Mesenchymal stem cell (in vitro differentiated cells and primary cell): ENCODE measurements around the gene TEKT3.

Experiments
- DNase-seq: peaks from one replicate; pipeline ENCODE4 v3.0.0-alpha.2; 2013
- H2AFZ ChIP-seq: one replicate; pipeline ENCODE4 v1.6.1; 2013; ENCODE audit warnings: low read depth, mild to moderate bottlenecking, control low read depth, inconsistent platforms, low read length, moderate library complexity
- H2AK5ac ChIP-seq: 2 replicates; pipeline ENCODE4 v1.6.1; 2013; ENCODE audit warnings: low read length, moderate library complexity, mild to moderate bottlenecking, inconsistent platforms; ENCODE audit not compliant: severe bottlenecking
- H2BK120ac ChIP-seq: one replicate; pipeline ENCODE4 v1.6.1; 2013; ENCODE audit warnings: low read depth, mild to moderate bottlenecking, inconsistent platforms, low read length, moderate library complexity
- H2BK12ac ChIP-seq, 2 experiments: one replicate each; pipeline ENCODE4 v1.6.1; 2013; ENCODE audit warnings: inconsistent platforms in 2 of 2, low read length in 2 of 2, mild to moderate bottlenecking in 2 of 2, moderate library complexity in 2 of 2, control low read depth in 1 of 2
- H2BK15ac ChIP-seq: one replicate; pipeline ENCODE4 v1.6.1; 2013; ENCODE audit warnings: mild to moderate bottlenecking, low read depth, inconsistent platforms; ENCODE audit not compliant: poor library complexity, severe bottlenecking
- H2BK5ac ChIP-seq: 2 replicates; pipeline ENCODE4 v1.6.1; 2013; ENCODE audit warnings: low read depth, mild to moderate bottlenecking, low read length, control low read depth, inconsistent platforms; ENCODE audit not compliant: poor library complexity, severe bottlenecking
- H3K14ac ChIP-seq, 2 experiments: one replicate each; pipeline ENCODE4 v1.6.1; 2013; ENCODE audit warnings: inconsistent platforms in 2 of 2, low read length in 2 of 2, control low read depth in 1 of 2, mild to moderate bottlenecking in 1 of 2, moderate library complexity in 1 of 2
- H3K18ac ChIP-seq, 2 experiments: one replicate each; pipeline ENCODE4 v1.6.1; 2013; ENCODE audit warnings: inconsistent platforms in 2 of 2, low read length in 2 of 2, control low read depth in 1 of 2, low read depth in 1 of 2, mild to moderate bottlenecking in 1 of 2
- H3K23ac ChIP-seq, 2 experiments: one replicate each; pipeline ENCODE4 v1.6.1; 2013; ENCODE audit warnings: inconsistent platforms in 2 of 2, low read length in 2 of 2, mild to moderate bottlenecking in 2 of 2, moderate library complexity in 2 of 2, control low read depth in 1 of 2
- H3K27ac ChIP-seq: 2 replicates; pipeline ENCODE4 v1.5.1; 2013; ENCODE audit warnings: mild to moderate bottlenecking, moderate library complexity, low read length, control low read depth, inconsistent platforms; ENCODE audit not compliant: poor library complexity, severe bottlenecking
- H3K27me3 ChIP-seq, 2 experiments: 2 replicates each; pipeline versions ENCODE4 v1.6.1 to v1.7.0; 2013; ENCODE audit warnings: low read length in 2 of 2, mild to moderate bottlenecking in 2 of 2, moderate library complexity in 2 of 2, control low read depth in 1 of 2, inconsistent platforms in 1 of 2; ENCODE audit not compliant: control insufficient read depth in 1 of 2, insufficient read depth in 1 of 2
- H3K36me3 ChIP-seq, 2 experiments: 2 replicates each; pipeline versions ENCODE4 v1.6.1 to v1.7.0; 2013; ENCODE audit warnings: low read length in 2 of 2, control low read depth in 1 of 2, inconsistent platforms in 1 of 2, low read depth in 1 of 2, mild to moderate bottlenecking in 1 of 2; ENCODE audit not compliant: insufficient read depth in 2 of 2, control insufficient read depth in 1 of 2
- H3K4ac ChIP-seq, 2 experiments: one replicate each; pipeline ENCODE4 v1.6.1; 2013; ENCODE audit warnings: inconsistent platforms in 2 of 2, low read length in 2 of 2, mild to moderate bottlenecking in 2 of 2, moderate library complexity in 2 of 2, control low read depth in 1 of 2, low read depth in 1 of 2
- H3K4me1 ChIP-seq: 2 replicates; pipeline ENCODE4 v1.6.1; 2013; ENCODE audit warnings: low read depth, low read length, control low read depth; ENCODE audit not compliant: control insufficient read depth, insufficient read depth
- H3K4me2 ChIP-seq: 2 replicates; pipeline ENCODE4 v1.6.1; 2013; ENCODE audit warnings: low read length, mild to moderate bottlenecking, inconsistent platforms; ENCODE audit not compliant: poor library complexity, severe bottlenecking
- H3K4me3 ChIP-seq, 2 experiments: 2 replicates each; pipeline versions ENCODE4 v1.5.1 to v1.7.0; 2013; ENCODE audit warnings: low read length in 2 of 2, mild to moderate bottlenecking in 2 of 2, control low read depth in 1 of 2, low read depth in 1 of 2; ENCODE audit not compliant: insufficient read depth in 1 of 2
- H3K79me1 ChIP-seq: replicated peaks from 2 replicates; pipeline ENCODE4 v1.6.1; 2013; ENCODE audit warnings: mild to moderate bottlenecking, control low read depth, low read length, inconsistent platforms; ENCODE audit not compliant: poor library complexity, severe bottlenecking
- H3K9ac ChIP-seq: 2 replicates; pipeline ENCODE4 v1.7.0; 2013; ENCODE audit warnings: mild to moderate bottlenecking, low read length, moderate library complexity
- H3K9me3 ChIP-seq: 2 replicates; pipeline ENCODE4 v1.7.0; 2013; ENCODE audit warnings: mild to moderate bottlenecking, low read length; ENCODE audit not compliant: control insufficient read depth
- H4K8ac ChIP-seq: one replicate; pipeline ENCODE4 v1.6.1; 2013; ENCODE audit warnings: inconsistent platforms, mild to moderate bottlenecking, low read length, moderate library complexity
- H4K91ac ChIP-seq: one replicate; pipeline ENCODE4 v1.6.1; 2013; ENCODE audit warnings: mild to moderate bottlenecking, low read length, inconsistent platforms
- WGBS: methylation state at CpG from one replicate; pipeline ENCODE4 v1.1.7; 2013; ENCODE audit warnings: mixed read lengths; 5-methylcytosine and 5-hydroxymethylcytosine counted together

TEKT3 gene

DNA sequence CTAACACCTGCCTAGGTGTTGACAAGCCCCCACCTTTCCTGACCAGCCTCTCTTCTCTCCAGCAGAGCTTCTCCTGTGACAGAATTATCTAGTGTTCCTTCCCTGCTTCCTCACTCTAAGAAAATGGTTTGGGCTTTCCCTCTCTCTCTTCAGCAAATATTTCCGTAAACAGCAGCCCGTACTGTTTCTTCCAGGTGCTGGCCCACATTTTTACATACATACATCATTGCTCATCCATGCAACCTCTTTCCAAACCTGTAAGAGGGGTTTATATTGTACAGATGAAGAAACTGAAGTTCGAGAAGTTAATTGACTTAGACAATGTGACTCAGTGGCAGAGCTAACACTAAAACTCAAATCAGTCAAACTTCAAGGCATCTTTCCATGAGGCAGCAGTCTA, 569 bp upstream of the TEKT3 start:
- H3K36me3 ChIP-seq = no peaks in the 10 kb centered on the region
- H3K27me3 ChIP-seq = peaks cover 0 to 7% of the 10 kb centered on the region in 2 experiments
- peak overlapping the region; percentile 47 for H3K9ac ChIP-seq
- WGBS = 100% methylated on average over 1 of the region's 3 CpGs
- no peak overlapping the region for H3K14ac ChIP-seq
- no peak for DNase-seq
- H3K27ac ChIP-seq = no peak overlapping the region
- no peak overlapping the region for H2AK5ac ChIP-seq
- no peaks in the 10 kb centered on the region for H3K79me1 ChIP-seq
- H3K4me1 ChIP-seq = peaks cover 10% of the 10 kb centered on the region
- H3K4me2 ChIP-seq = peak overlapping the region; percentile 99
- no peak overlapping the region for H4K8ac ChIP-seq
- H2BK15ac ChIP-seq = no peak overlapping the region
- H3K18ac ChIP-seq = no peak overlapping the region
- H3K9me3 ChIP-seq = no peaks in the 10 kb centered on the region
- H2AFZ ChIP-seq = no peak overlapping the region
- H3K4ac ChIP-seq = no peak overlapping the region
- H4K91ac ChIP-seq = no peak overlapping the region
- no peak overlapping the region for H2BK5ac ChIP-seq
- H3K4me3 ChIP-seq = peak overlapping the region in 1 of 2 experiments; percentile 83
- H2BK12ac ChIP-seq = peak overlapping the region in 1 of 2 experiments; percentile 24
- H3K23ac ChIP-seq = no peak overlapping the region
- H2BK120ac ChIP-seq = no peak overlapping the region

GRCh38 chr17:15340966-15341365, 431 bp downstream of the TEKT3 start:
- Histone ChIP-seq H2AK5ac (no peak overlapping the region), H3K14ac (no peak overlapping the region), H3K4me3 (peak overlapping the region; percentile 57 to 83), H3K9ac (peak overlapping the region; percentile 72), H3K4me2 (peak overlapping the region; percentile 99), H3K23ac (no peak overlapping the region), H2BK15ac (no peak overlapping the region), H2BK5ac (no peak overlapping the region), H3K18ac (no peak overlapping the region), H3K9me3 (no peaks in the 10 kb centered on the region), H2BK12ac (no peak overlapping the region), H4K91ac (no peak overlapping the region), H3K27me3 (peaks cover 0 to 7% of the 10 kb centered on the region in 2 experiments), H3K4me1 (peaks cover 10% of the 10 kb centered on the region), H2AFZ (peak overlapping the region; percentile 32), H2BK120ac (no peak overlapping the region), H3K4ac (peak overlapping the region in 1 of 2 experiments; percentile 43), H3K79me1 (no peaks in the 10 kb centered on the region), H4K8ac (no peak overlapping the region), H3K27ac (no peak overlapping the region), H3K36me3 (no peaks in the 10 kb centered on the region)
- DNase-seq = no peak
- WGBS = 5% methylated on average over 19 of the region's 19 CpGs

DNA sequence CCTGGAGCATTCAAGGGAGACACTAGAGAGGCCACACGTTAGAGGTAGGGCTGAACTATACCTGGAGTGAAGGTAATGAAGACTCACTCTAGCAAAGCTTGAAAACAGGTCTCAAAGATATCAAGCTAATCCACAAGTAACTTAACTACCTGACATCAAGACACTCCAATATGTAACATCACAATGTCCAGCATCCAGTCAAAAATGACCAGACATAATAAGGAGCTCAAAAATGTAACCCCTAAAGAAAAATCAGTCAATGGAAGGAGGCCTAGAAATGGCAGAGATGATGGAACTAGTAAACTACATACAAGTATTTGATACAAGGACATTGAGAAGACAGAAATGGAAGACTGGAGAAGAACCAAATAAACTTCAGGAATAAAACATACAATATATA, 6.0 kb downstream of the TEKT3 start:
- Histone ChIP-seq H2BK12ac (no peak overlapping the region), H3K36me3 (no peaks in the 10 kb centered on the region), H3K14ac (no peak overlapping the region), H3K79me1 (no peaks in the 10 kb centered on the region), H2AFZ (no peak overlapping the region), H2BK120ac (no peak overlapping the region), H3K23ac (no peak overlapping the region), H3K9ac (no peak overlapping the region), H4K8ac (no peak overlapping the region), H3K4me2 (no peak overlapping the region), H3K27me3 (no peaks in the 10 kb centered on the region), H2AK5ac (no peak overlapping the region), H2BK15ac (no peak overlapping the region), H3K4ac (no peak overlapping the region), H4K91ac (no peak overlapping the region), H3K9me3 (peaks cover 12% of the 10 kb centered on the region), H3K4me3 (no peak overlapping the region), H2BK5ac (no peak overlapping the region), H3K4me1 (no peaks in the 10 kb centered on the region), H3K18ac (no peak overlapping the region), H3K27ac (no peak overlapping the region)
- 56% methylated on average over 1 of the region's 1 CpG for WGBS
- no peak for DNase-seq

DNA sequence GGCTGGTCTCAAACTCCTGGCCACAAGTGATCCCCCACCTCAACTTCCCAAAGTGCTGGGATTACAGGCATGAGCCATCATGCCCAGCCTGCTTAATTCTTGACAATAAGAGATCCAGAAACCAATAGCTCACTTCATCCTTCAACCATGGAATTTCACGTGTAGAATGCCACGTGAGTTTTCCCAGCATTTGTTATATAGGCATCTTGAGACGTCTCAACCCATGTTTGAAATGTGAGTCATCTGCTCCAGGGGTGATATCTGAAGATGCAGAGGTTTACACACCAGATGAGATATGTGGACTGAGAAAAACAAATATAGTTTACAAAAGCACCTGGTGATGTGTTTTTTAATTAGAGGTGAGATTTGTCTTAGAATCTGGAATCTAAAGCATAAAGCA, 7.1 kb downstream of the TEKT3 start:
- H2BK5ac ChIP-seq = no peak overlapping the region
- H3K14ac ChIP-seq = no peak overlapping the region
- H3K4me3 ChIP-seq = no peak overlapping the region
- no peaks in the 10 kb centered on the region for H3K4me1 ChIP-seq
- no peaks in the 10 kb centered on the region for H3K36me3 ChIP-seq
- H3K23ac ChIP-seq = no peak overlapping the region
- peaks cover 12% of the 10 kb centered on the region for H3K9me3 ChIP-seq
- H3K79me1 ChIP-seq = no peaks in the 10 kb centered on the region
- no peak overlapping the region for H2AFZ ChIP-seq
- H2BK15ac ChIP-seq = no peak overlapping the region
- no peak overlapping the region for H3K4ac ChIP-seq
- H4K91ac ChIP-seq = no peak overlapping the region
- H4K8ac ChIP-seq = no peak overlapping the region
- H2BK12ac ChIP-seq = no peak overlapping the region
- no peak overlapping the region for H3K27ac ChIP-seq
- no peak overlapping the region for H2AK5ac ChIP-seq
- WGBS = 75% methylated on average over 3 of the region's 3 CpGs
- no peak overlapping the region for H2BK120ac ChIP-seq
- H3K27me3 ChIP-seq = no peaks in the 10 kb centered on the region
- no peak overlapping the region for H3K18ac ChIP-seq
- H3K9ac ChIP-seq = no peak overlapping the region
- DNase-seq = peak; percentile 2
- no peak overlapping the region for H3K4me2 ChIP-seq
